HepG2 (cell line): Measurements from ENCODE around the gene UCKL1. TPM values are rescaled to one million over a fixed set of nuclear protein-coding genes. Genes with fewer than 3 reads are reported as not detected.

Source experiments
- CAMTA2 ChIP-seq: sonication (generic); formaldehyde crosslinking; IDR thresholded peaks from 2 replicates; pipeline ENCODE4 v1.4.0; 2020; ENCODE audit warnings: mild to moderate bottlenecking, missing genetic modification reagents, borderline replicate concordance
- DR1 ChIP-seq: sonication (generic); formaldehyde crosslinking; IDR thresholded peaks from 2 replicates; pipeline ENCODE4 v1.8.0; 2021; ENCODE audit warnings: mild to moderate bottlenecking, missing genetic modification reagents, inconsistent platforms
- EZH2 ChIP-seq: conservative IDR thresholded peaks from 2 replicates; pipeline ENCODE4 v1.6.1; 2012; ENCODE audit warnings: mild to moderate bottlenecking, low read depth, low read length, moderate library complexity
- POLR2AphosphoS2 ChIP-seq: IDR thresholded peaks from 2 replicates; pipeline ENCODE4 v1.6.1; 2011; ENCODE audit warnings: low read depth, low read length, improper control_type of control experiment
- SAFB2 ChIP-seq: sonication (generic); formaldehyde crosslinking; IDR thresholded peaks from 2 replicates; pipeline ENCODE4 v1.5.1; 2020; ENCODE audit warnings: missing genetic modification reagents, low read depth, mild to moderate bottlenecking, borderline replicate concordance
- SRSF4 ChIP-seq: fragments of 200-400 bp; formaldehyde crosslinking; IDR thresholded peaks from one replicate; pipeline ENCODE4 v1.6.1; 2018; ENCODE audit warnings: mild to moderate bottlenecking, low read depth, low read length, moderate library complexity; ENCODE audit not compliant: poor library complexity, severe bottlenecking
- YEATS4 ChIP-seq: sonication (generic); formaldehyde crosslinking; IDR thresholded peaks from 2 replicates; pipeline ENCODE4 v1.4.0; 2020; ENCODE audit warnings: missing genetic modification reagents, borderline replicate concordance
- ZNF121 ChIP-seq: sonication (generic); formaldehyde crosslinking; IDR thresholded peaks from 2 replicates; pipeline ENCODE4 v1.5.0; 2020; ENCODE audit warnings: mild to moderate bottlenecking, missing genetic modification reagents
- ZNF558 ChIP-seq: sonication (generic); formaldehyde crosslinking; IDR thresholded peaks from 2 replicates; pipeline ENCODE4 v1.9.0; 2022; ENCODE audit warnings: mild to moderate bottlenecking, missing genetic modification reagents, borderline replicate concordance
- polyA plus RNA-seq, 8 experiments: library from polyadenylated mRNA; depleted of rRNA in 3 of 8; stranded (reverse) in 7 of 8; unstranded in 1 of 8; fragments of >200 nt; fragmentation: Illumina TruSeq in 4 of 8; extraction: Trizol in 4 of 8; gene quantifications; 2 replicates each; pipeline versions ENCODE4 v1.2.1 to v1.2.3, GENCODE V29; 2011 to 2016; ENCODE audit warnings: low read depth in 4 of 8, missing spikeins in 1 of 8, mixed read lengths in 1 of 8; ENCODE audit not compliant: insufficient read depth in 1 of 8
- total RNA-seq, 5 experiments: library from RNA; depleted of rRNA; stranded (reverse); fragments of >200 nt; fragmentation: Illumina TruSeq; extraction: Trizol; gene quantifications; 2 replicates each; pipeline ENCODE4 v1.2.3, GENCODE V29; 2016; ENCODE audit warnings: low read depth in 1 of 5
- TF ChIP-seq, protein P1 (sequence below): sonication (generic); formaldehyde crosslinking; IDR thresholded peaks from 2 replicates; pipeline ENCODE4 v1.4.0; 2020; ENCODE audit warnings: missing genetic modification reagents, borderline replicate concordance
- TF ChIP-seq, protein P2 (sequence below): sonication (generic); formaldehyde crosslinking; IDR thresholded peaks from 2 replicates; pipeline ENCODE4 v1.4.0; 2020; ENCODE audit warnings: missing genetic modification reagents
- TF ChIP-seq, protein P3 (sequence below): sonication (generic); formaldehyde crosslinking; IDR thresholded peaks from 2 replicates; pipeline ENCODE4 v1.8.0; 2022; ENCODE audit warnings: missing genetic modification reagents, mild to moderate bottlenecking, inconsistent platforms, borderline replicate concordance
- TF ChIP-seq, protein P4 (sequence below): sonication (generic); formaldehyde crosslinking; IDR thresholded peaks from 2 replicates; pipeline ENCODE4 v1.5.0; 2020; ENCODE audit warnings: mild to moderate bottlenecking, missing genetic modification reagents, borderline replicate concordance

Gene UCKL1
- total and polyA plus RNA-seq, 2 of the 13 experiments (the other 11 are each of a cell fraction or from before 2014, with no cell fraction given), result 50.2 to 126 TPM

DNA sequence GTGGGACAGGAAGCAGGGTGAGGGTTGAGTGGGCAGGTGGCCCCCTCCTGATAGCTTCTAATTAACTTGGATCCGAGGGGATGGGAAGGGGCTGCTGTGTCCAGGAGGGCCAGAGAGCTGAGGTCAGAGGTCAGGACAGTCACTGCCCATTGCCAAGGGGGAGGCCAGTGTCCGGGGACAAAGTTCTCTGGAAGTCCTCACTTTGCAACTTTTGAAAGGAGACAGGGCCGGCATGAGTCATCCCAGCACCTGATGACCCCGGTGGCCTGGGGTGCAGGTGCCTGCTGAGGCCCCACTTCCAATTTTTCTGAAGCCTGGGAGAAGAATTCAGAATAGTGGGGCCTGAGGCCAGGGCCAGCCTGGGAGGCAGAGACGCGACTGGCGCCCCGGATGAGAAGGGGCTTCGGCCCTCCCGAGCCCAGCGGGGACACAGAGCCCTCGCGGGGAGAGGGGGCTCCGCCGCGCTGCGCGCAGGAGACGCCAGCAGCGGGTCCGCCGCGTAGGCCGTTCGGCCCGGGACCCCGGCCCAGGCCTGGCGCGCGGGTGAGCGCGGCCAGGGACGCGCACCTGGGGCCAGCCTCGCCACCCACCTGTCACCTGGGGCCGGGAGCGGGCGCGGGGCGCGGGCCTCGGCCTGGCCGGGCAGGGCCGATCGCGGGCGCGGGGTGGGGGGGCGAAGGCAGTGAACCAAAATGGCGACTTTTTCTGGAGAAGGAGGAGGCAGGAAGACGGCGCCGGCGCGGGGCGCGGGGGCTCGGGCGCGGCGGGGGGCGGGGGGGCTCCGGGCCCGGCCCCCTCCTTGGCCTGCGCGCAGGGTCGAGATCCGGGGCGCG lies 12.9 kb upstream of the UCKL1 start (continued):
- TF ChIP-seq, protein P1, sequence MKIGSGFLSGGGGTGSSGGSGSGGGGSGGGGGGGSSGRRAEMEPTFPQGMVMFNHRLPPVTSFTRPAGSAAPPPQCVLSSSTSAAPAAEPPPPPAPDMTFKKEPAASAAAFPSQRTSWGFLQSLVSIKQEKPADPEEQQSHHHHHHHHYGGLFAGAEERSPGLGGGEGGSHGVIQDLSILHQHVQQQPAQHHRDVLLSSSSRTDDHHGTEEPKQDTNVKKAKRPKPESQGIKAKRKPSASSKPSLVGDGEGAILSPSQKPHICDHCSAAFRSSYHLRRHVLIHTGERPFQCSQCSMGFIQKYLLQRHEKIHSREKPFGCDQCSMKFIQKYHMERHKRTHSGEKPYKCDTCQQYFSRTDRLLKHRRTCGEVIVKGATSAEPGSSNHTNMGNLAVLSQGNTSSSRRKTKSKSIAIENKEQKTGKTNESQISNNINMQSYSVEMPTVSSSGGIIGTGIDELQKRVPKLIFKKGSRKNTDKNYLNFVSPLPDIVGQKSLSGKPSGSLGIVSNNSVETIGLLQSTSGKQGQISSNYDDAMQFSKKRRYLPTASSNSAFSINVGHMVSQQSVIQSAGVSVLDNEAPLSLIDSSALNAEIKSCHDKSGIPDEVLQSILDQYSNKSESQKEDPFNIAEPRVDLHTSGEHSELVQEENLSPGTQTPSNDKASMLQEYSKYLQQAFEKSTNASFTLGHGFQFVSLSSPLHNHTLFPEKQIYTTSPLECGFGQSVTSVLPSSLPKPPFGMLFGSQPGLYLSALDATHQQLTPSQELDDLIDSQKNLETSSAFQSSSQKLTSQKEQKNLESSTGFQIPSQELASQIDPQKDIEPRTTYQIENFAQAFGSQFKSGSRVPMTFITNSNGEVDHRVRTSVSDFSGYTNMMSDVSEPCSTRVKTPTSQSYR, result peak; percentile 61; the same call in 1 of the 2 replicates
- TF ChIP-seq ZNF558 (CRISPR knock-in tag) (no peak), EZH2 (no peak), SRSF4 (no peak), CAMTA2 (no peak), ZNF121 (CRISPR knock-in tag) (peak; percentile 75), SAFB2 (0 out of 2 replicates have a peak, but pooled peaks have one; percentile 83), POLR2AphosphoS2 (no peak), YEATS4 (CRISPR knock-in tag) (peak; percentile 60), DR1 (CRISPR knock-in tag) (peak; percentile 19; the same call in 1 of the 2 replicates)
- TF ChIP-seq, protein P2, sequence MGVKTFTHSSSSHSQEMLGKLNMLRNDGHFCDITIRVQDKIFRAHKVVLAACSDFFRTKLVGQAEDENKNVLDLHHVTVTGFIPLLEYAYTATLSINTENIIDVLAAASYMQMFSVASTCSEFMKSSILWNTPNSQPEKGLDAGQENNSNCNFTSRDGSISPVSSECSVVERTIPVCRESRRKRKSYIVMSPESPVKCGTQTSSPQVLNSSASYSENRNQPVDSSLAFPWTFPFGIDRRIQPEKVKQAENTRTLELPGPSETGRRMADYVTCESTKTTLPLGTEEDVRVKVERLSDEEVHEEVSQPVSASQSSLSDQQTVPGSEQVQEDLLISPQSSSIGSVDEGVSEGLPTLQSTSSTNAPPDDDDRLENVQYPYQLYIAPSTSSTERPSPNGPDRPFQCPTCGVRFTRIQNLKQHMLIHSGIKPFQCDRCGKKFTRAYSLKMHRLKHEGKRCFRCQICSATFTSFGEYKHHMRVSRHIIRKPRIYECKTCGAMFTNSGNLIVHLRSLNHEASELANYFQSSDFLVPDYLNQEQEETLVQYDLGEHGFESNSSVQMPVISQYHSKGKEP (CRISPR knock-in tag), result no peak; the same call in 1 of the 2 replicates
- TF ChIP-seq, protein P3, sequence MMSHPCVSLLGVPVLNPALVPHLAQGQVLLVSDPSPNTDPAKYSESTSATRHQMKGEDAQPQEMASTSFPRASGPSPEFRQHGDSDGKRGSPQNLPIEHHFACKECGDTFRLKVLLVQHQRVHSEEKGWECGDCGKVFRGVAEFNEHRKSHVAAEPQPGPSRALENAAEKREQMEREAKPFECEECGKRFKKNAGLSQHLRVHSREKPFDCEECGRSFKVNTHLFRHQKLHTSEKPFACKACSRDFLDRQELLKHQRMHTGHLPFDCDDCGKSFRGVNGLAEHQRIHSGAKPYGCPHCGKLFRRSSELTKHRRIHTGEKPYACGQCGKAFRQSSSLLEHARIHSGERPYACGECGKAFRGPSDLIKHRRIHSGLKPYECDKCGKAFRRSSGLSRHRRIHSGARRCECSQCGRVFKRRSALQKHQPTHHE (CRISPR knock-in tag), result 0 out of 2 replicates have a peak, but pooled peaks have one; percentile 37
- TF ChIP-seq, protein P4, sequence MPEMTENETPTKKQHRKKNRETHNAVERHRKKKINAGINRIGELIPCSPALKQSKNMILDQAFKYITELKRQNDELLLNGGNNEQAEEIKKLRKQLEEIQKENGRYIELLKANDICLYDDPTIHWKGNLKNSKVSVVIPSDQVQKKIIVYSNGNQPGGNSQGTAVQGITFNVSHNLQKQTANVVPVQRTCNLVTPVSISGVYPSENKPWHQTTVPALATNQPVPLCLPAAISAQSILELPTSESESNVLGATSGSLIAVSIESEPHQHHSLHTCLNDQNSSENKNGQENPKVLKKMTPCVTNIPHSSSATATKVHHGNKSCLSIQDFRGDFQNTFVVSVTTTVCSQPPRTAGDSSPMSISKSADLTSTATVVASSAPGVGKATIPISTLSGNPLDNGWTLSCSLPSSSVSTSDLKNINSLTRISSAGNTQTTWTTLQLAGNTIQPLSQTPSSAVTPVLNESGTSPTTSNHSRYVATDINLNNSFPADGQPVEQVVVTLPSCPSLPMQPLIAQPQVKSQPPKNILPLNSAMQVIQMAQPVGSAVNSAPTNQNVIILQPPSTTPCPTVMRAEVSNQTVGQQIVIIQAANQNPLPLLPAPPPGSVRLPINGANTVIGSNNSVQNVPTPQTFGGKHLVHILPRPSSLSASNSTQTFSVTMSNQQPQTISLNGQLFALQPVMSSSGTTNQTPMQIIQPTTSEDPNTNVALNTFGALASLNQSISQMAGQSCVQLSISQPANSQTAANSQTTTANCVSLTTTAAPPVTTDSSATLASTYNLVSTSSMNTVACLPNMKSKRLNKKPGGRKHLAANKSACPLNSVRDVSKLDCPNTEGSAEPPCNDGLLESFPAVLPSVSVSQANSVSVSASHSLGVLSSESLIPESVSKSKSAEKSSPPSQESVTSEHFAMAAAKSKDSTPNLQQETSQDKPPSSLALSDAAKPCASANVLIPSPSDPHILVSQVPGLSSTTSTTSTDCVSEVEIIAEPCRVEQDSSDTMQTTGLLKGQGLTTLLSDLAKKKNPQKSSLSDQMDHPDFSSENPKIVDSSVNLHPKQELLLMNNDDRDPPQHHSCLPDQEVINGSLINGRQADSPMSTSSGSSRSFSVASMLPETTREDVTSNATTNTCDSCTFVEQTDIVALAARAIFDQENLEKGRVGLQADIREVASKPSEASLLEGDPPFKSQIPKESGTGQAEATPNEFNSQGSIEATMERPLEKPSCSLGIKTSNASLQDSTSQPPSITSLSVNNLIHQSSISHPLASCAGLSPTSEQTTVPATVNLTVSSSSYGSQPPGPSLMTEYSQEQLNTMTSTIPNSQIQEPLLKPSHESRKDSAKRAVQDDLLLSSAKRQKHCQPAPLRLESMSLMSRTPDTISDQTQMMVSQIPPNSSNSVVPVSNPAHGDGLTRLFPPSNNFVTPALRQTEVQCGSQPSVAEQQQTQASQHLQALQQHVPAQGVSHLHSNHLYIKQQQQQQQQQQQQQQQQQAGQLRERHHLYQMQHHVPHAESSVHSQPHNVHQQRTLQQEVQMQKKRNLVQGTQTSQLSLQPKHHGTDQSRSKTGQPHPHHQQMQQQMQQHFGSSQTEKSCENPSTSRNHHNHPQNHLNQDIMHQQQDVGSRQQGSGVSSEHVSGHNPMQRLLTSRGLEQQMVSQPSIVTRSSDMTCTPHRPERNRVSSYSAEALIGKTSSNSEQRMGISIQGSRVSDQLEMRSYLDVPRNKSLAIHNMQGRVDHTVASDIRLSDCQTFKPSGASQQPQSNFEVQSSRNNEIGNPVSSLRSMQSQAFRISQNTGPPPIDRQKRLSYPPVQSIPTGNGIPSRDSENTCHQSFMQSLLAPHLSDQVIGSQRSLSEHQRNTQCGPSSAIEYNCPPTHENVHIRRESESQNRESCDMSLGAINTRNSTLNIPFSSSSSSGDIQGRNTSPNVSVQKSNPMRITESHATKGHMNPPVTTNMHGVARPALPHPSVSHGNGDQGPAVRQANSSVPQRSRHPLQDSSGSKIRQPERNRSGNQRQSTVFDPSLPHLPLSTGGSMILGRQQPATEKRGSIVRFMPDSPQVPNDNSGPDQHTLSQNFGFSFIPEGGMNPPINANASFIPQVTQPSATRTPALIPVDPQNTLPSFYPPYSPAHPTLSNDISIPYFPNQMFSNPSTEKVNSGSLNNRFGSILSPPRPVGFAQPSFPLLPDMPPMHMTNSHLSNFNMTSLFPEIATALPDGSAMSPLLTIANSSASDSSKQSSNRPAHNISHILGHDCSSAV, result no peak
